GM11168 (cell line): ENCODE results near the gene CCR7.
"Not testable (repeated sequence)": the region's sequence is repeated elsewhere in the genome, so short reads cannot be mapped to it uniquely, and the experiment has no call there.

ENCODE experiments used
- in situ Hi-C: fragments of 300-500 bp; cut with MboI; formaldehyde crosslinking; loops from one replicate; pipeline ENCODE4 v1.12.0; 2022; ENCODE audit warnings: low sequenced_read_pairs; ENCODE audit not compliant: unreplicated experiment

Gene CCR7

GRCh38 chr17:40598619-40599467, 33.6 kb upstream of the CCR7 start:
- in situ Hi-C loops: no loop called here

- in situ Hi-C loops: no loop called here
These were observed 33.0 kb upstream of the CCR7 start for GRCh38 chr17:40598301-40598618.

- in situ Hi-C loops: no loop called here
These were observed 32.5 kb upstream of the CCR7 start for GRCh38 chr17:40597556-40598300.

- in situ Hi-C loops: no loop called here
These were observed 31.9 kb upstream of the CCR7 start for GRCh38 chr17:40597156-40597555.

GRCh38 chr17:40596261-40596919, 31.1 kb upstream of the CCR7 start:
- in situ Hi-C loops: no loop called here

GRCh38 chr17:40590742-40591141, 25.5 kb upstream of the CCR7 start:
- in situ Hi-C loops: no loop called here

- in situ Hi-C loops: no loop called here
These were observed 23.3 kb upstream of the CCR7 start for GRCh38 chr17:40588552-40588951.

GRCh38 chr17:40586264-40586663, 21.0 kb upstream of the CCR7 start:
- in situ Hi-C loops: not testable (repeated sequence)

GRCh38 chr17:40584950-40585349, 19.7 kb upstream of the CCR7 start:
- in situ Hi-C loops: not testable (repeated sequence)

GRCh38 chr17:40582328-40582901, 17.1 kb upstream of the CCR7 start:
- in situ Hi-C loops: no loop called here

GRCh38 chr17:40580140-40580539, 14.9 kb upstream of the CCR7 start:
- in situ Hi-C loops: no loop called here

GRCh38 chr17:40579471-40579870, 14.2 kb upstream of the CCR7 start:
- in situ Hi-C loops: no loop called here

- in situ Hi-C loops: no loop called here
These were observed 12.4 kb upstream of the CCR7 start for GRCh38 chr17:40577611-40578065.

- in situ Hi-C loops: no loop called here
These were observed 11.0 kb upstream of the CCR7 start for GRCh38 chr17:40576113-40576740.

- in situ Hi-C loops: no loop called here
These were observed 9.0 kb upstream of the CCR7 start for GRCh38 chr17:40574292-40574691.

- in situ Hi-C loops: not testable (repeated sequence)
These were observed 7.1 kb upstream of the CCR7 start for GRCh38 chr17:40572245-40572993.

GRCh38 chr17:40568074-40568836, 3.0 kb upstream of the CCR7 start:
- in situ Hi-C loops: no loop called here

- in situ Hi-C loops: no loop called here
These were observed 2.1 kb upstream of the CCR7 start for GRCh38 chr17:40567377-40567776.
